ENCODE results near the gene TNFAIP8L3. TPM values are rescaled to one million over a fixed set of nuclear protein-coding genes. Genes with fewer than 3 reads are reported as not detected.

Gene TNFAIP8L3
- total RNA-seq, 4 donors from 2014 or later = 13.4 to 26.4 (median 15.6) TPM

DNA sequence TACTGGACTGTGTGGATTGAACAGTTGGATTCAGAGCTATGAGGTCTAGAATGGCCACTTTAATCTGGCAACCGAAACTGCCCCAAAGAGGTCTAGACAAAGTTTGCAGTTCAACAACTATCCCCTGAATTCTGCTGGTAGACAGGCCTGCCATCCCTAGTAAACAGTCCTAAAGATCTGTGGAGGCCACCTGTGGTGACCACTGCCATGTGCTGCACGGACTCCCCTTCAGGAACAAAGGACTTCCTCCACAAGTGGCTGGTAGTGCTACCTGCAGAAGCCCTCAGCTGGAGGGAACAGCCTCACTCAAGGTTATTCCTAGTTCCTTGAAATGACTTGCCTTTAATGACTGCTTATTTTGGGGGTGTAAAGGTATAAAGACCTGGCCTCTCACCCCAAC is 6.1 kb downstream of the TNFAIP8L3 start:
- DNase-seq (ENCODE audit: extremely low spot score) = no peak
- TF ChIP-seq, protein P1, sequence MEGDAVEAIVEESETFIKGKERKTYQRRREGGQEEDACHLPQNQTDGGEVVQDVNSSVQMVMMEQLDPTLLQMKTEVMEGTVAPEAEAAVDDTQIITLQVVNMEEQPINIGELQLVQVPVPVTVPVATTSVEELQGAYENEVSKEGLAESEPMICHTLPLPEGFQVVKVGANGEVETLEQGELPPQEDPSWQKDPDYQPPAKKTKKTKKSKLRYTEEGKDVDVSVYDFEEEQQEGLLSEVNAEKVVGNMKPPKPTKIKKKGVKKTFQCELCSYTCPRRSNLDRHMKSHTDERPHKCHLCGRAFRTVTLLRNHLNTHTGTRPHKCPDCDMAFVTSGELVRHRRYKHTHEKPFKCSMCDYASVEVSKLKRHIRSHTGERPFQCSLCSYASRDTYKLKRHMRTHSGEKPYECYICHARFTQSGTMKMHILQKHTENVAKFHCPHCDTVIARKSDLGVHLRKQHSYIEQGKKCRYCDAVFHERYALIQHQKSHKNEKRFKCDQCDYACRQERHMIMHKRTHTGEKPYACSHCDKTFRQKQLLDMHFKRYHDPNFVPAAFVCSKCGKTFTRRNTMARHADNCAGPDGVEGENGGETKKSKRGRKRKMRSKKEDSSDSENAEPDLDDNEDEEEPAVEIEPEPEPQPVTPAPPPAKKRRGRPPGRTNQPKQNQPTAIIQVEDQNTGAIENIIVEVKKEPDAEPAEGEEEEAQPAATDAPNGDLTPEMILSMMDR (IDR thresholded peaks at IDR 0.05) = no peak
- no peak for TF ChIP-seq POLR2AphosphoS5 (IDR thresholded peaks at IDR 0.05)
- TF ChIP-seq EP300 (IDR thresholded peaks at IDR 0.05) = no peak
- no peak for TF ChIP-seq POLR2A (IDR thresholded peaks at IDR 0.05; ENCODE audit: low read depth)
- WGBS = 94% methylated on average over 2 of the region's 2 CpGs
- no peaks in the 10 kb centered on the region for H3K27me3 ChIP-seq
- no peaks in the 10 kb centered on the region for H3K36me3 ChIP-seq
- peak overlapping the region in 1 of 4 donors; percentile 44 for H3K27ac ChIP-seq (replicated peaks in 1 of 4)
- H3K4me3 ChIP-seq = no peak overlapping the region
- H3K4me1 ChIP-seq = peaks cover 5 to 96% (median 64%) of the 10 kb centered on the region in 4 donors
- H3K9me3 ChIP-seq = no peaks in the 10 kb centered on the region
- intact Hi-C loops (cut with DNase I) = no loop called here

DNA sequence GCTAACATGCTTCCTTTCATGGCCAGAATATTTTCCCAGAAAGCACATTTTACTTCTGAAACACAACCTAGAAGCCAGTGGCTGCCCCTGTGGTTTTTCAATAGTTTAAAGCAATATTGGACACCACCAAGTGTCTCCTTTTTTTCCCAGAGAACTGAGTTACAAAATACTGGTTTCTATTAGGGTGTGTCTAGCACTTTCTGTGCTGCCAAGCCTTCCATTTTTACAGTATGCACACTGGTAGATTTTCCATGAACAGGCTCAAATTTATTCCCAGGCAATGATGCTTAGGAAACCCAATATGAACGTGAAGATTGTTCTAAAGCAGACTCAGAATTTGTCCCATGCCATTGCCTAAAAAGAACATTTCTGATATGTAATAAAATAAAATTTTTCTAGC is 7.2 kb downstream of the TNFAIP8L3 start:
- H3K9me3 ChIP-seq = no peaks in the 10 kb centered on the region
- TF ChIP-seq POLR2AphosphoS5 (IDR thresholded peaks at IDR 0.05) = no peak
- no peak for TF ChIP-seq EP300 (IDR thresholded peaks at IDR 0.05)
- TF ChIP-seq, protein P1 (IDR thresholded peaks at IDR 0.05) = no peak
- no peak for TF ChIP-seq POLR2A (IDR thresholded peaks at IDR 0.05; ENCODE audit: low read depth)
- intact Hi-C loops (cut with DNase I) = no loop called here
- no peaks in the 10 kb centered on the region for H3K36me3 ChIP-seq
- 77% methylated on average over 1 of the region's 1 CpG for WGBS
- no peaks in the 10 kb centered on the region for H3K27me3 ChIP-seq
- DNase-seq (ENCODE audit: extremely low spot score) = no peak
- peak overlapping the region in 3 of 4 donors; percentile 39 to 42 (median 40) for H3K27ac ChIP-seq (replicated peaks in 1 of 4)
- H3K4me3 ChIP-seq = no peak overlapping the region
- H3K4me1 ChIP-seq = peaks cover 0 to 86% (median 55%) of the 10 kb centered on the region in 4 donors

DNA sequence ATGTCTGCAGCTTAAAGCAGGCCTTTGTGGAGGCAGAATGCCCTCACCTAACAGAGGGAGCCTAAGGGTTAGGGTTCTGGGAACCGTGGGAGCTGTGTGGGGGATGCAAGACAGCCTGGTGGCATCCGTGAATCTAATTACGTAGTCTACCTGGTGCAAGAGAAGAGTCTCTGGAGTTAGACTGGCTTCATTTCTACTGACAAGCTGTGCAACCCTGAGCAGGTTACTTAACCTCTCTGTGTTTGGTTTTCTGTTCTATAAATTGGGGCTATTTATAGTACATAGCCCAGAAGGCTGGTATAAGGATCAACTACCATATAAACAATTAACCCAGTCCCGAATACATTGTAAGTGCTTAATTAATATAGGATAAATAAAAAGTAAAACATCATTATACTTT is 8.3 kb downstream of the TNFAIP8L3 start:
- Histone ChIP-seq H3K9me3 (no peaks in the 10 kb centered on the region), H3K27me3 (no peaks in the 10 kb centered on the region), H3K36me3 (no peaks in the 10 kb centered on the region), H3K27ac (replicated peaks in 1 of 4) (peak overlapping the region; percentile 21 to 51 (median 32)), H3K4me1 (peaks cover 0 to 80% (median 50%) of the 10 kb centered on the region in 4 donors), H3K4me3 (no peak overlapping the region)
- intact Hi-C loops (cut with DNase I) = no loop called here
- DNase-seq (ENCODE audit: extremely low spot score) = no peak
- TF ChIP-seq POLR2AphosphoS5 (IDR thresholded peaks at IDR 0.05) (no peak), POLR2A (IDR thresholded peaks at IDR 0.05; ENCODE audit: low read depth) (no peak), EP300 (IDR thresholded peaks at IDR 0.05) (no peak)
- TF ChIP-seq, protein P1 (IDR thresholded peaks at IDR 0.05) = no peak
- WGBS = 86% methylated on average over 4 of the region's 4 CpGs

DNA sequence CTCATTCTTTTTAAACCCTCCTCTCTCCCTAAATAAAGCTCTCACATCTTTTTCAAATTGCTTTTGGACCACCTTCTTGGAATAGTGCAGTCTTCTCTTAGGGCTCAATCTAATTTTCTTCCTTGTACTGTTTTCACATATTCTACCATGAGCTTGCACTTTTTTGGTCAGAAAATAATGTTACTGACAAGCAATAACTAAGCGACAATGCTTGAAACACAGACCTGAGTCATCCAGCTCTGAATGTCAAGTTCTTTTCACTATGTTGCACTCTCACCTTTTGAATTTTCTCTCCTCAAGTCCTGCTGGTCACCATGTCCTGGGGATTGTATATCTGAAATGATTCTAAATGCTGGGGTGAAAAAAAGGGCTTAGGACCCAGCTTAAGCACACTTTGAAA is 8.9 kb downstream of the TNFAIP8L3 start:
- no peaks in the 10 kb centered on the region for H3K27me3 ChIP-seq
- peak overlapping the region; percentile 21 to 51 (median 28) for H3K27ac ChIP-seq (replicated peaks in 1 of 4)
- TF ChIP-seq, protein P1 (IDR thresholded peaks at IDR 0.05) = no peak
- no peak for TF ChIP-seq POLR2A (IDR thresholded peaks at IDR 0.05; ENCODE audit: low read depth)
- TF ChIP-seq EP300 (IDR thresholded peaks at IDR 0.05) = no peak
- no peak for TF ChIP-seq POLR2AphosphoS5 (IDR thresholded peaks at IDR 0.05)
- no peak overlapping the region for H3K4me3 ChIP-seq
- intact Hi-C loops (cut with DNase I) = no loop called here
- H3K9me3 ChIP-seq = no peaks in the 10 kb centered on the region
- DNase-seq (ENCODE audit: extremely low spot score) = no peak
- no peaks in the 10 kb centered on the region for H3K36me3 ChIP-seq
- 87% methylated on average over 1 of the region's 1 CpG for WGBS
- H3K4me1 ChIP-seq = peaks cover 0 to 73% (median 47%) of the 10 kb centered on the region in 4 donors

DNA sequence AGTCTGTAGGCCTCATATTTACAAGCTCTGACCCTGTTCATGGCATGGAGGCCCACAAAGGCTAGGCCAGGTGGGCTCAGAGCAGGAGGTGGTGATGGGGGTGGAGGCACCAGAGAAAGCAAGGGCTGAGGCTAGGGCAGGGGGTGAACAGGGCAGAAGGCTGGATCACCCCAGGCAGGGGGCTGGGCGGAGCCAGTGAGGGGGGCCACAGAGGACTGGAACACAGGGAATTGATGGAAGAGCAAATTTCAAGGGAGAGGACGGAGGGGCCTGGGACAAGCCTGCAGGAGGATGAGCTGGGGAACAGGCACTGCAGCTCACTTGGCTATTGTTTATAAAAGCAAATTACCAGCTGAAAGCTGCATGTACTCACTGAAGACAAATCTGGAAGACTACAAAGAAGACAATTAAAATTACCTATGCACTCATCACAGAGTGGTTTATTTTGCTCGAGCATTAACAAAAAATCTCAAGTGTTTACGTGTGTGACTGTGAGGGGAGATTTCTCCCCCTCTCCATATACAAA is 11.0 kb downstream of the TNFAIP8L3 start:
- intact Hi-C loops (cut with DNase I) = no loop called here
- Histone ChIP-seq H3K36me3 (no peaks in the 10 kb centered on the region), H3K27ac (replicated peaks in 1 of 4) (peak overlapping the region in 1 of 4 donors; percentile 3), H3K4me1 (peaks cover 0 to 53% (median 33%) of the 10 kb centered on the region in 4 donors), H3K4me3 (no peak overlapping the region), H3K9me3 (no peaks in the 10 kb centered on the region), H3K27me3 (no peaks in the 10 kb centered on the region)
- no peak for DNase-seq (ENCODE audit: extremely low spot score)
- no peak for TF ChIP-seq POLR2AphosphoS5 (IDR thresholded peaks at IDR 0.05)
- TF ChIP-seq POLR2A (IDR thresholded peaks at IDR 0.05; ENCODE audit: low read depth) = no peak
- TF ChIP-seq, protein P1 (IDR thresholded peaks at IDR 0.05) = no peak
- TF ChIP-seq EP300 (IDR thresholded peaks at IDR 0.05) = no peak
- whole genome bisulfite sequencing = 89% methylated on average over 4 of the region's 4 CpGs
